ENCODE results near the gene CIP2A.

GRCh38 chr3:108525971-108526370, 63.3 kb downstream of the CIP2A start:
- TF ChIP-seq POLR2A (IDR thresholded peaks at IDR 0.05), result no peak
- TF ChIP-seq, protein P1, sequence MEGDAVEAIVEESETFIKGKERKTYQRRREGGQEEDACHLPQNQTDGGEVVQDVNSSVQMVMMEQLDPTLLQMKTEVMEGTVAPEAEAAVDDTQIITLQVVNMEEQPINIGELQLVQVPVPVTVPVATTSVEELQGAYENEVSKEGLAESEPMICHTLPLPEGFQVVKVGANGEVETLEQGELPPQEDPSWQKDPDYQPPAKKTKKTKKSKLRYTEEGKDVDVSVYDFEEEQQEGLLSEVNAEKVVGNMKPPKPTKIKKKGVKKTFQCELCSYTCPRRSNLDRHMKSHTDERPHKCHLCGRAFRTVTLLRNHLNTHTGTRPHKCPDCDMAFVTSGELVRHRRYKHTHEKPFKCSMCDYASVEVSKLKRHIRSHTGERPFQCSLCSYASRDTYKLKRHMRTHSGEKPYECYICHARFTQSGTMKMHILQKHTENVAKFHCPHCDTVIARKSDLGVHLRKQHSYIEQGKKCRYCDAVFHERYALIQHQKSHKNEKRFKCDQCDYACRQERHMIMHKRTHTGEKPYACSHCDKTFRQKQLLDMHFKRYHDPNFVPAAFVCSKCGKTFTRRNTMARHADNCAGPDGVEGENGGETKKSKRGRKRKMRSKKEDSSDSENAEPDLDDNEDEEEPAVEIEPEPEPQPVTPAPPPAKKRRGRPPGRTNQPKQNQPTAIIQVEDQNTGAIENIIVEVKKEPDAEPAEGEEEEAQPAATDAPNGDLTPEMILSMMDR (IDR thresholded peaks at IDR 0.05), result no peak
